Brain pericyte (primary cell): ENCODE results near the gene LMX1A.

ENCODE experiments used
- DNase-seq: peaks from one replicate; pipeline ENCODE4 v3.0.0-alpha.2; 2012; ENCODE audit warnings: low read depth, low spot score

Gene LMX1A

DNA sequence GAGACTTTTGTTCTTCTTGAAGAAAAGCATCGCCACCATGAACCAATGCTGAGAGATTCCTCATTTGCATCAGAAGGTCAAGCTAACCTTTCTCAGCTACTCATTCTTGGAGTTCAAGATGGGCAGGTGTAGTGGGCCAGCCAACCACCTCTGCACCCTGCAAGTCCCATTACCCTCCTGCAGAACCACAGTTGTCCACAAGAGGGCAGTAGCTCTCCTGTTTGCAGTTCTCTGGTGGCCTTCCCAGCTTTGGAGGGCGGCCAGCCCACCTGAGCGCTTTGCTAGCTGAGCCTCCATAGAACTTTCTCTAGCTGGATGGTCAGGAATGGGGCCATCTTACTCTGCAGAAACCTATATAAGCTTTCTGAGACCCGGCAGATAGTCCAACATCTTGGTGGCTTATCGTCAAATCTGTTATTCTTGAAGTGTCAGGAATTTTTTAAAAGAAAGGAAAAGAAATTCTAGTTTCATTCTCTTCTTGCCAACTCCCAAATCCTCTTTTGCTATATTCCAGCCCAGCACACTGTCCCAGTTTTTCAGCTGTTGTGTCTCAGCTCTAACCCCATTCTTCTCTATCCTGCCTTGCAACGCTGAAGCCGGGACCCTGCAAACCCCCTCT lies 11.0 kb upstream of the LMX1A start:
- no peak for DNase-seq

DNA sequence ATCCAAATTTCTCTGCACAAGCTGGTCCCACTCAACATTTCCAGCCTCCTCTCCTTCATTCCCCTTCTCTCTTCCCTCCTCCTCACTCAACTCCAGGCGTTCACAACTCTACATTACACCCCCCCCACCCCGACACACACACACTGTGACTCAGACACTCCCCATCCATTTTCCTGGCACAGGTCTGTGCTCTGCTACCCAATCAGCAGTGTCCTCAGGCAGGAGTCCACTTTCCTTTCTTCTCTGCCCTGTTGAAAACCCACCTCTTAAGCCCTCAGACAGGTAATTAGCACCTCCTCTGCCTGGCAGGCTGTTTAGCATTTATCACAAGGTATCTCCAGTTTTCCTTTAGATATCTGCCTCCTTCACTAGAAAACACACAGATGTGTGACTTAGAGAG lies 8.8 kb upstream of the LMX1A start:
- DNase-seq: no peak

DNA sequence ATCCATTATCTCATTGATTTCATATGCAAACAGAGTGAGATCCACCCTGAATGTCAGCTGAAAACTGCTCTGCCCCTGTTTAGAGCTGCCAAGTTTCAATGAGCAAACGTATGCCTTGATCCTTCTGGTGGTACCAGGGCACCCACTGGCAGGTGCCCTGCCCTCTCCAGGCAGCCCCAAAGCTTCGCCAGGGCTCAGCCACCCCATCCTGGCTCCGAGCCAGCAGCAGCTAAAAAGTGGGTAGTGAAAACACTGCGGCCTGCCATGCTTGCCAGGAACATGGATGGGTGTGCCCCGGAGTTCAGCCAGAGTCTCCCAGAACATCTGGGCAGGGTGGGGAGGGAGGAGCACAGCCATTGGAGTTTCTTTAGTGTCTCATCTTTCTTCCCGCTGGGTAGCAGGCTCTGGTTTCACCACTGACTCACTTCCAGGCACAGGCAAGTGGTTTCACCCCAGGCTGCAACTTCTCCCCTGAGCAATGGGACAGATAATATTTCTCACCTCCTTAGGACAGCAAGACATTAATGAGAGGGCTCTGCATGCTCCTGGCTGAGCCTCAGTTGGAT lies 8.1 kb upstream of the LMX1A start:
- DNase-seq: no peak

DNA sequence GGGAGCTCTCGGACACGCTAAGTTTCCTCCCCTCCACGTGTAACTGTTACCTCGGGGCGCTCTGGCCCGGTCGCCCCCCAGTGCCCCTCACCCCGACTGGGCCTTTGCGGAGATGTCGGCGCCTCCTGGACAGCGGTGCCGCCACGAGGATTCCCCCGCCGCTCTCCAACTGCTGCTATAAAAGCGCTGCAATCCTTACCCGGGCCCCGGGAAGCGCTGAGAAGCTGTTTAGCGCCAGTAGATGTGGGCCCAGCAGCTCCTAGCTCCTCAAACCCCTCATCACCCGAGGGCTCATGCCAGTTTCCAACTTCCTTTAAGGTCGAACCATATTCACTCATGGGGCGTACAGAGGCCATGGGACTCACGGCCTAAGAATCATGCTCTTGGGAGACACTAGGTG lies 361 bp upstream of the LMX1A start:
- DNase-seq: no peak

DNA sequence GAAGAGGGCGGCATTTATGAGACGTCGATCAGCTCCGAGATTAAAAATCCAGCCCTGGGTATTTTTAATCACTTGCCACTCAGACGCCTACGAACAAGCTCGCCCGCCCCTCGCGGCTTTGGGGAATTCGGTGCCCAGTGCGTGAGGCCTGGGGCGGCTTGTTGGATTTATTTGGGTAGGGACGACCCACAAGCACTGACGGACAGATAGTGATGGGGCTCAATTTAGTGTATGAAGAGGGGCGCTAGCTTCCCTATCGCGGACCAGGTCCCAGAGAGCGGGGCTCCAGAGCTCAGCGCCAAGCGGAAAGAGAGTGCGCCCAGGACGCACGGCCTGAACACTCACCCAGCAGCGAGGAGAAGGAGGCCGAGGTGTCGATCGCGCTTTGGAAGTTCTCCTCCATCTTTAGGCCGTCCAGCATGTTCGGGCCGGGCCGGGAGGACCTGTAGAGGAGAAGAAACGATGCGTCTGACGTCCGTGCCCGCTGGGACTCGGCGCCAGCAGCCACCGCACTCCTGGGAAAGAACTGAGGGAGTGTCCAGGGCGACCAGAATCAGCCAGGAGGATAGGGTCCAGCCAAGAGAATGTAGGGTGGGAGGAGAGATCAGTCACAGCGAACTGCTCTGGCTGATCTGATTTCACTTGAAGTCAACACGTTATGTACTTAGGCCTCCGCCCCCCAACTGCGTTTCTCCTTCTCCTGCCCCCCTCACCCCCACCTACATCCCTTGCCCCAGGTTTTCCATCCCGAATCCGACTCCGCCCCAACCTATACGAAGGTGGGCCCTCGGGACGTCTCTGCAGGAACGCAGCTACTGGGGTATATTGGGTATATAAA lies 1.2 kb downstream of the LMX1A start:
- no peak for DNase-seq

DNA sequence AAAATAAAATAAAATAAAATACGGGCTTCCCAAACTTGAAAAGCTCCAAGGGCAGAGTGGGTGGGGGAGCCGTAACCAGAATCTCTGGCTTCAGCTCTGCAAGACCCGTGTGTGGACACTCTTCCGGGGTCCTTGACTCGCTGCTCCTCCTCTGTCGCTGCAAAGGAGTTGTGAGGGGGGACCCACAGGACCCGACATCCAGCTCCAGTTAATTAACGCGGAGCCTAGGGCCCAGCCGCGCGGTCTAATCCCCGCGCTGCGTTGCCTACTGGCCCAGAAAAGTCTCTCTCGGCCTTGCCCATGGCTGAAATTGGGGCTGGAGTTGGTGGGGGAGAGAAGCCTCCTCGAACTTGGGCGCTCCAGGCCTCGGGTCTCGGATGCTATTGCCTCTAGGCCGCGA lies 1.8 kb downstream of the LMX1A start:
- DNase-seq: no peak

DNA sequence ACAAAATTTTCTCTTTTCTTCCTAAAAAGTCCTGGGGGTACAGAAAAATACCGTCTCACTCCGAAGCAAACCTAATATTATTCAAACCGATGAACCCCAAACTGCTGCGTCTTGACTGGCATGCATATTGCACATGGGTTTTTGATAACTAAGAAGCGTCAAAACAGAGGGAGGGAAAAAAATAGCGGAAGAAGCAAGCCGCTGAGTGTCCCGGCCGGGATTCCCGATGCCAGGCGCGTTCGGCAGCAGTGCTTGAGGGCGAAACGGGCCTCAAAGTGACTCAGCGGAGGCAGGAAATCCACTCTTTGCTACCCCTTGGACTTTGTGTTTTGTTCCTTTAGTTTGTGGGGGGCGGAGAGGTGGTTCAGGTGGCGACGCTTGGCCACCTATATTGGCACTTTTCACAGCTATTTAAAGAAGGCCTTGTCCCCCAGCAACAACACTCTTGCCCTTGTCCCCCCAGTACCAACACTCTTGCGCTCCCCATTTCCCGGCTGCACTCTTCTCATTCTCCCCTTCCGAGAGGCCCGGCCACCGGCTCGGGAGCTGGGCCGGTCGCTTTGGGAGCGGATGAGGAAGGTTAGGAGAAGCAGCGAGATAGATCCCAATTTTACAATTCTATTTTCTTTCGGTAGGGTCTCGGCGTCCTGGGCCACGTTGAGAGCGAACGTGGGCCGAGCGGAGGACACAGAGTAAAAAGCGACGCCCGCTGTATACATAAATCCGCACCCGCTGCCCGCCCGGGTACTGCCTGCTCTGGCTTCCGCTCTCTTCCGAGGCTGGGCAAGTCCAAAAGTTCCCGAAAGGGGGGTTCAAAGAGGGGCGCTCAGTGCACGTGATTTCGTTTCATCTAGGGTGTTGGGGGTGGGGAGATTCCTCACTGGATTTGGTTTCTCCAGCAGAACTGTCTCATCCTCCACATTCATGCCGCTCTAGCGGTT lies 2.5 kb downstream of the LMX1A start:
- DNase-seq: no peak

DNA sequence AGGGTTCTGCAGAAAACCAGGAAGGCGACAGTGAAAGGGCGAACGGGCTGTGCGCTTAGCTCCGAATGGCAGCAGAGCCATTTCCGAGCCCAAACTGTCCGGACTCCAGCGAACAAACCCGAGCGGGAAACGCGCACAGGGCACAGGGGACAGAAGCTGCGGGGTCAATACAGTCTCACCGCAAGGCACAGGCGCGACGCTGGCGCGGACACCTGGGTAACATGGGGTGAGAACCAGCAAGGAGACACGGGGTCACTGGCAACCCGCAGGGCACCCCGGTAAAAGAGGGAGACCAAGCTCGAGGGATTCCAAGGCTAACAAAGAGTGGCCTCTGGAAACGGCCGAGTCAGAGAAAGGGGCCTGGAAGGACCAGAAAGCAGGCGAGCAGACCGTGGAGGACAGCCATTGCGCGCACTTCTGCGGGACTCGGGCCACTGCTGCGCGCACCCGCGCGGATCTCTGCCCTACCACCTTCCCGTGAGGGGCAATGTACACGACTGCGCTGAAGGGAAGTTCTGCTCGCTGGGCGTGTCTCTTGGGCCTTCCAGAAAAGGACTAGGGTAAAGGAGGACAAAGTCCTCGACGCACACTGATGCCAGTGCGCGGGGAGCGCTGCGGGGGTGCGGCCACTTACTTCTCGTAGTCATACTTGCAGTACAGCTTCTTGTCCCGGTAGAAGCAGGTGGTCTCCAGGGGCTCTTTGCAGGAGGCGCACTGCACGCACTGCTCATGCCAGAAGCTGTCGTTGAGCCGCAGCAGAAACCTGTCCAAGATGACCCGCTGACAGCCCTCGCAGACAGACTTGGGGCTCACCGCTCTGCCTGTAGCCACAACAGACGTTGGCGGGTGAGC lies 3.8 kb downstream of the LMX1A start:
- no peak for DNase-seq

DNA sequence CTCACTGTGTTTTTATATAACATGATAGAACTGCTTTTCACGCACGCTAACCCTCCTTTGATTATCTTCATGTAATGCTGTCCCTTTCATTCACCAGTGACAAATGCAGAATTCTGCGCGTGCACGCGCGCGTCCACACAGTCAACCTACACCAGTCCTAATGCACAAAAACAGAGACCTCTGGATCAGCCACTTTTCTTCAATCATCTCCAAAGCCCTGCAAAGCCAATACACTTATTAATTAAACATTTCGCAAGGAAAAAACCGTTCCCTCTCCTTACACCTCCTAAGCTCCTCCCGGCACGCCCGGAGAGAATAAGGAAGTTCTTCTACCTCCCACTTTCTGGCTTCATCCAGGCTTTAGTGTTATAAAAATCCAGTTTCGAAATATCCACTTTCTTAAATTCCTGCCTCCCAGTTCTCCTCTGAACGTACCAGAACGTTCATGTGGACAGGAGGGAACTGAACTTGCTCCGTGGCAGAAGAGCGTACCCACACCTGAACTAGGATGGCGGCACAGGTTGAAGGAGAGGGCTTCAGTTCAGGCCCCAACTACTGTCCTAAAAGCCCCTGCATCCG lies 4.6 kb downstream of the LMX1A start:
- DNase-seq: no peak

DNA sequence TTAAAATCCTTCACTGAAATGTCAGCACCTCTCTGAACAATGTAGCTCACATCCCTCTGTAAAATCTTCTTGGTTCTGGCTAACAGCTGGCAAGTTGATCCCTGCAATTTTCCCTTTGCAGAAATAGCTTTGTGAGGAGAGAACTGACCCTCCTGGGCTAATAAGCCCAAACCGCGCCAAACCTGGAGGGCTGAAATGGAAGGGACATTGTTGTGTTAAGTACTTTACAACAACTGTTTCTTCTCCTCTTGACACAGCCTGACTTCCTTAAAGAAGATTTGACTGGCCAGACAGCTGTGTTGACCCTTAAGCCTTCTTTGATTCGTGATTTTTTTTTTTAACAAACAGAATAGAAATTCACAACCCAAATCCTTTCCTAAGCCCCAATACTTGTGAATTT lies 5.7 kb downstream of the LMX1A start:
- DNase-seq: no peak

DNA sequence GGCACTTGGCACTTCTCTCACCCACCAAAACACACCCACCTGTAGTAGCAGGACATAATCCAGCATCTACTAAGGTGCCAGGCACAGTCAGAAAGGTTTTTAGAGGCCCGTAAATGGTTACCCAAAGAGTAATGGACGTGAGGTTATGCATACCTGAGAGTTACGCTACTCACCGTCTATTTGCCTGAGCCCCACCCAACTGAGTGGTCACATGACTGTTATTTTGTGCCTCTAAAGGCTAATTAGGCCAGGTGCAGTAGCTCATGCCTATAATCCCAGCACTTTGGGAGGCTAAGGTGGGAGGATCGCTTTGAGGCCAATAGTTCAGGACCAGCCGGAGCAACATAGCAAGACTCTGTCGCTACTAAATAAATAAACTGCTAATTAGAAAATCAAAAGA lies 11.0 kb downstream of the LMX1A start:
- no peak for DNase-seq

DNA sequence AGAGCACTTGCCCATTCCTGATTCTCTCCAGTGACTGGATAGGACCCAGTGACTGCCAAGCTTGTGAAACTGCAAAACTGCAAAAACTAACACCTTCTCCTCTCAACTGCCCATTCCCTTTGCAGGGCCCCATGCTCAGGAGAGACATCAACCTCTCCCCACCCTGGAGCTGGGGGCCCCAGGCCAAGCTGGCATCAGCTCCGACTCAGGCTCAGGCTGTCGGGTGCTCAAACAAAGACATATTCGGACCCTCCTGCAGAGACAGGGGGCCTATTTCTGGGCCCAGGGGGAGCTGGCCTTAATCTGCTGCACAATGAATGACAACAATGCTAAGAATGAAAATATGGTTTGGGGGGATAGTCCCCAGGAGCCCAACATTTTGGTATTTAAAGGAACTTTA lies 11.8 kb downstream of the LMX1A start:
- DNase-seq: no peak

DNA sequence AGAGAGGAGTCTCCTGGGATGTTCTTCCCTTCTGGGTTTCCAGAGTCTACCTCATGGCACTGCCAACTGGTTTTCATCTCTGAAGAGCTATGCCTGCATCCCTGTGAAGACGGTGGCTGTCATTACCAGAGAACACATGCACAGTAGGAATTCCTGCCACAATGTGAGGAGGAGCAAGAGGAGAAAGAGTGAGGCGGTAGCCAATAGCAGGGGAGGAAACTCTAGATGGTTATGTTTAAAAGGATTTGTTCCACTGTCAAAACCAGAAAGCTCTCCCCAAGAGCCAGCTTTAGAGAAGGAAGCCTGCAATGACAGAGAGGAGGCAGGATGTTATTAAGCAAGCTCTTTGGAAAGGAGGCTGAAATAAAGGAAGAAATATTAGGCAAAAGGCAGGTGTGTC lies 12.3 kb downstream of the LMX1A start:
- DNase-seq: no peak

DNA sequence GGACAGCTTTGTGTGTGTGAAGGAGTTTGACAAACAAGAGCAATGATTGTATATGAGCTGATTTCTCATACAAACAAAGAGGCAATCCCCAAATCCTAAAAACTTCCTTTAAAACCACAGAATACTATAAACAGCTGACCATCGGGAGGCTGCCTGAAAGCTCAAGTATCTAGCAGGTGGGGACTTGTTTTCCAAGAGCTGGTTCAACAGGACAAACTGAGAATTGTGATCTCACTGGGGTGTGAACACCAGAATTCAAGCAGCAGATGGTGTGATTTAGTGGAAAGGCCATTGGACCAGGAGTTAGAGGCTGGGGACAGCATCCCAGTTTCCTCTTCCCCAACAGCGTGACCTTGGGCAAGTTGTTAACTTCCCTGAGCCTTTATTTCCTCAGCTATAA lies 13.9 kb downstream of the LMX1A start:
- no peak for DNase-seq

DNA sequence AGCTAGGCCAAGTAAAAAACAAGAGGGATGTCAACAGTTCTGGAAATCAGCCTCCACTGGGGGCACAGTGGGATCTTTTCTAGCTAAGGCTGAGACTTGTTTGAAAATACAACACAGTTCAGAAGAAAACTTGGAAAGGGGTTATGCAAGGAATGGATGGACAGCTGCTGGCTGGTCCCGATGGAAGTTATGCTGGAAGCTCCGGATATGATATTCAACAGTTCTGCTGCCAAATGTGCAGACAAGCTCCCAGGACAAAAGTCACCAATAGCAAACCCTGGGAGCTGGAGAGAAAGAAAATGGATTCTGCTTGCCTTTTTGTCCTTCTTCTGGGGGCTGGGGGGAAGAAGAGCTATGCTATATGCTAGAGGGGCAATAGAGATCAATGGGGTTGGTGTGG lies 14.3 kb downstream of the LMX1A start:
- DNase-seq: no peak

DNA sequence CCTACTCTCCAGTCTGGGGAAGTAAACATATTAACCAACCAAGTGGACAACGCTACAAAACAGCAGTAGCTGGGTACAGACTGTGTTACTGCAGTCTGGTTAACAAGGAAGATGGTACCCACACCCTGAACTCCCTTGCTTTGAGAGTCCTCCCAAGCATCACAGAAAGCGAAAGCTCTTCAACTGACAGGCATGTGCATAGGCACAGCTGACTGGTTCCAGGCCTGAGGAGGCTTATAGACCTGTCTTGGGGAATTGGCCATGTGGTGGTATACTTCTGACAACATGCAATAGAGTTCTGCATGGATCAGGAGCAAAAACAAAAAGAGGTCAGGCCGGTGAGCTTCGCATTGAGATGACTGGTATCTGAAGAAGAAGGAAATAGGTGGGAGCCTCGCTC lies 17.4 kb downstream of the LMX1A start:
- no peak for DNase-seq

DNA sequence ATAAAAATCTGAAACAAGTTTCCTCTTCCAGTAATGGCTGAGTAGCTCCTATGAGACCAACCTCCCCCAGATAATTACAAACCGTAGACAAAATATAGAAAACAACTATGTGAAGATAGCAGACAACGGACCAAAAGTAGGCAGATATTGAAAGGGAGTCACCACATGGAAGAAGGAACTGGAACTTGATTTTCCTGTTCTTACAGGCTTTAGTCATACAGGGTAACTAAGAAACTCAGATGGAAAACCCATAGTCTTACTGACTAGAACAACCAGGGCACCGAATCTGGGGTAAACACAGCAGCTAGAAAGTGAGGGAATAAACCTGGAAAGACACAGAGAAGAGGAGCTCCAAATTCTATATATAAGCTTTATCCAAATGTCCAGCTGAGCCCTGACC lies 26.0 kb downstream of the LMX1A start:
- DNase-seq: no peak

DNA sequence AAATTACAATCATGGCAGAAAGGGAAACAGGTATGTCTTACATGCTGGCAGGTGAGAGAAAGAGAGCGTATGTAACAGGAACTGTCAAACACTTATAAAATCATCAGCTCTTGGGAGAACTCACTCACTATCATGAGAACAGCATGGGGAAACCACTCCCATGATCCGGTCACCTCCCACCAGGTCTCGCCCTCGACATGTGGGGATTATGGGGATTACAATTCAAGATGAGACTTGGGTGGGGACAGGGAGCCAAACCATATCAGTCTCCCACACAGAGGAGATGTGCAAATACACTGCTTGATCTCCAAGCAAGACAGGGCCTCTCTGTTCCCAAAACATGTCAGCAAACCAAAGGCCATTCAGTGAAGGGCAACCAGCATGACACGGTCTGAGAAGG lies 27.4 kb downstream of the LMX1A start:
- no peak for DNase-seq

DNA sequence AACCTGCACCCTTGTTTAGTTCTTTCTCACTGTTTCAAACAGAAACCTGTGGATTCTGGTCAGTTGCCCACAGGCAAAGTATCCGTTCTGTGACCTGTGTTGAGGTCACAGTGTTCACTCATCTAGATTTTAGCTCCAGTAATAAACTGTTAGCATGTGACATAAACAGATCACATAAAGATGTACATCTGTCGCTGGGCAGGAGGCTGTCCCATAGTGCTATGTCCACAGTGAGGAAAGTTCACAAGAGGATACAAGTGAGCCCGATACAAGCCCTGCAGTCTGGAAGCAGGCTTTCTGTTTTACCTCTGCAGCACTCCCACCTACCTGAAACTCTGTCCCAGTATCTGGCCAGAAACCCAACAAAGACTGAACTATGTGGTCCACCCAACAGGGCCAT lies 28.4 kb downstream of the LMX1A start:
- no peak for DNase-seq

DNA sequence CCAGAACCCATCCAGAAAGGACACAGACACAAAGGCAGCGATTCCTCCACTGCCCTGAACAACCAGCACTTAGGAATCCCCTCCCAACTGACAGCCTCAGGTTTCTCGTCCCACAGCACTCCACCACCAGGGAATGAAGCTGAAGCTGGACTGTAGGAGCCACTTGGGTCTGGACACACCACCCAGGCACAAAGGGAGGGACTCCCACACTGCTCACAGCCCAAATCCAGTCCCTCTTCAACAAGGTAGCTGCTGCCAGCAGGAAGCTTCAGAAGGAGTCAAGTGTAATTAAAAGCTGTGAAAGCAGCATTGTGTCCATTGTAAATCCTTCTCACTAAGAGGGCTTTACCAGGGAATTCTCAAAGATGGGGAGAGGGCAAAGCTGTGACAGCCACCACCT lies 29.0 kb downstream of the LMX1A start:
- DNase-seq: no peak
